Esophagus muscularis mucosa (tissue), 4 donors: Measurements from ENCODE around the gene TSPAN16. TPM values are rescaled to one million over a fixed set of nuclear protein-coding genes. Genes with fewer than 3 reads are reported as not detected.
A peak's percentile ranks its signal among the peaks of the same experiment; 100 is the strongest.

Source experiments
- DNase-seq: peaks from one replicate; pipeline ENCODE4 v3.0.0-alpha.2; 2017; ENCODE audit errors: extremely low spot score
- H3K27ac ChIP-seq, 4 donors: fragments of 200-600 bp; sonication (generic); replicated peaks in 1 of 4; 1 replicate in 3 of 4; 2 replicates in 1 of 4; pipeline ENCODE4 v1.5.1; 2016 to 2019; ENCODE audit warnings: mild to moderate bottlenecking in 1 of 4
- H3K27me3 ChIP-seq, 4 donors: fragments of 200-600 bp; sonication (generic); one replicate each; pipeline versions ENCODE4 v1.5.1 to v1.6.0; 2016 to 2019
- H3K36me3 ChIP-seq, 4 donors: fragments of 200-600 bp; sonication (generic); one replicate each; pipeline ENCODE4 v1.5.1; 2016 to 2019
- H3K4me1 ChIP-seq, 4 donors: fragments of 200-600 bp; sonication (generic); one replicate each; pipeline ENCODE4 v1.5.1; 2016 to 2019
- H3K4me3 ChIP-seq, 4 donors: fragments of 200-600 bp; sonication (generic); 1 replicate in 2 of 4; 2 replicates in 2 of 4; pipeline ENCODE4 v1.5.1; 2016 to 2019; ENCODE audit warnings: mild to moderate bottlenecking in 4 of 4, moderate library complexity in 1 of 4
- H3K9me3 ChIP-seq, 4 donors: fragments of 200-600 bp; sonication (generic); 1 replicate in 3 of 4; 2 replicates in 1 of 4; pipeline ENCODE4 v1.5.1; 2016 to 2019
- CTCF ChIP-seq, 3 experiments: fragments of 200-600 bp in 2 of 3; fragments of 450-650 bp in 1 of 3; sonication (generic) in 2 of 3; IDR thresholded peaks; one replicate each; pipeline ENCODE4 v1.5.1; 2017 to 2019; ENCODE audit warnings: antibody characterized with exemption in 3 of 3, mild to moderate bottlenecking in 2 of 3, moderate library complexity in 1 of 3
- EP300 ChIP-seq: sonication (generic); formaldehyde crosslinking; IDR thresholded peaks from one replicate; pipeline ENCODE4 v1.6.1; 2017; ENCODE audit warnings: antibody characterized with exemption
- POLR2A ChIP-seq: fragments of 450-650 bp; IDR thresholded peaks from one replicate; pipeline ENCODE4 v1.6.1; 2017; ENCODE audit warnings: antibody characterized with exemption, moderate library complexity, mild to moderate bottlenecking, low read depth
- POLR2AphosphoS5 ChIP-seq, 2 donors: sonication (generic); formaldehyde crosslinking; IDR thresholded peaks; one replicate each; pipeline ENCODE4 v1.6.1; 2017; ENCODE audit warnings: antibody characterized with exemption in 2 of 2
- WGBS: methylation state at CpG from one replicate; pipeline ENCODE4 v1.1.5; 2018; 5-methylcytosine and 5-hydroxymethylcytosine counted together
- intact Hi-C: fragments of 100-400 bp; cut with DNase I; formaldehyde crosslinking; loops from one replicate; pipeline ENCODE4 v1.15.1; 2023
- total RNA-seq, 4 donors: library from RNA; depleted of rRNA; stranded (reverse); fragments of >200 nt; gene quantifications; one replicate each; pipeline versions ENCODE4 v1.1.0 to v1.2.1, GENCODE V29; 2016

The TSPAN16 gene
- total RNA-seq, 4 donors from 2014 or later = not detected

GRCh38 chr19:11355160-11356073, 59.5 kb downstream of the TSPAN16 start, which contains the start of gene PLPPR2:
TSS of gene PLPPR2 (plus strand) at chr19:11355432. CDS start at chr19:11357674, 2,242 bp downstream.
- H3K36me3 ChIP-seq = peaks cover 6 to 25% (median 19%) of the 10 kb centered on the region in 4 donors
- TF ChIP-seq CTCF (IDR thresholded peaks at IDR 0.05) (no peak), POLR2AphosphoS5 (IDR thresholded peaks at IDR 0.05) (peak; percentile 80 to 91), POLR2A (peak; percentile 58), EP300 (no peak)
- H3K4me3 ChIP-seq = peak within 1 kb of the TSS; percentile 73 to 83 (median 80)
- WGBS = 13% methylated on average over 20 of the region's 62 CpGs
- H3K4me1 ChIP-seq = peaks cover 5 to 28% (median 25%) of the 10 kb centered on the region in 4 donors
- intact Hi-C loops = no loop called here
- H3K27ac ChIP-seq = peak within 1 kb of the TSS; percentile 79 to 84 (median 82)
- DNase-seq = peak; percentile 99
- no peaks in the 10 kb centered on the region for H3K9me3 ChIP-seq
- no peaks in the 10 kb centered on the region for H3K27me3 ChIP-seq

DNA sequence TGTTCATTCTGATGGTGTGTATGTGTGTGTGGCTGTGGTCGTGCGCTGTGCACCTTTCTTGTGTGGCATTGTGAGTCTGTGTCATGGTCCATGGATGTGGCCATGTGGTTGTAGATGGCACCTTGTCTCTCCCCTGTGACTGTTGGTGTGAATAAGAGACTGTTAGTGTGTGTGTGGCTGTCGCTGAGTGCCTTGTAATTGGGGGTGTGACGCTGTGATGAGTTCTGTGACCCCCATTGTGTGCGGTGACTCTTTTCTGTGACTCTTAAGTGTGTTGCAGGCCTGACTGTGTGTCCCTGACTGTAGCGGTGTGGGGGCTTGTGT, 60.1 kb downstream of the TSPAN16 start:
- intact Hi-C loops = no loop called here
- Histone ChIP-seq H3K9me3 (no peaks in the 10 kb centered on the region), H3K27ac (peak overlapping the region; percentile 79 to 84 (median 82)), H3K27me3 (no peaks in the 10 kb centered on the region), H3K4me1 (peaks cover 5 to 28% (median 25%) of the 10 kb centered on the region in 4 donors), H3K36me3 (peaks cover 6 to 31% (median 25%) of the 10 kb centered on the region in 4 donors), H3K4me3 (peak overlapping the region; percentile 73 to 83 (median 80))
- TF ChIP-seq POLR2AphosphoS5 (IDR thresholded peaks at IDR 0.05) (no peak), CTCF (IDR thresholded peaks at IDR 0.05) (no peak), EP300 (no peak), POLR2A (no peak)
- 80% methylated on average over 3 of the region's 6 CpGs for WGBS
- no peak for DNase-seq

GRCh38 chr19:11356676-11357550, 61.0 kb downstream of the TSPAN16 start:
- Histone ChIP-seq H3K9me3 (no peaks in the 10 kb centered on the region), H3K27me3 (no peaks in the 10 kb centered on the region), H3K4me3 (peak overlapping the region in 1 of 4 donors; percentile 83), H3K4me1 (peaks cover 5 to 28% (median 25%) of the 10 kb centered on the region in 4 donors), H3K36me3 (peaks cover 6 to 40% (median 34%) of the 10 kb centered on the region in 4 donors), H3K27ac (peak overlapping the region in 1 of 4 donors; percentile 79)
- WGBS = 66% methylated on average over 8 of the region's 11 CpGs
- DNase-seq = no peak
- intact Hi-C loops = no loop called here
- no peak for TF ChIP-seq CTCF (IDR thresholded peaks at IDR 0.05)
- no peak for TF ChIP-seq POLR2AphosphoS5 (IDR thresholded peaks at IDR 0.05)
- TF ChIP-seq POLR2A = no peak
- no peak for TF ChIP-seq EP300

DNA sequence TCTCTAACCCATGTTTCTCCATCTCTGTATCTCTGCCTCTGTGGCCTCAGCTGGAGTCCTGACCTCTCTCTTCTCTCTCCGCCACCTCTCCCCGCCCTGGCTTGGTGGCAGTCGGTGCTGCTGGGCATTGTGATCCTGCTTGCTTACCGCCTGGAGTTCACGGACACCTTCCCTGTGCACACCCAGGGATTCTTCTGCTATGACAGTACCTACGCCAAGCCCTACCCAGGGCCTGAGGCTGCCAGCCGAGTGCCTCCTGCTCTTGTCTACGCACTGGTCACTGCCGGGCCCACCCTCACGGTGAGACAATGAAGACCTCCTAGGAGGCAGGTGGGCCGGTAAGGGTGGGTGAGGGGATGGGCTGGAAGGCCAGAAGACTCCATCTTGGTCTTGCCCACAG, 63.5 kb downstream of the TSPAN16 start:
- DNase-seq = no peak
- Histone ChIP-seq H3K27me3 (no peaks in the 10 kb centered on the region), H3K9me3 (no peaks in the 10 kb centered on the region), H3K27ac (no peak overlapping the region), H3K36me3 (peaks cover 18 to 65% (median 54%) of the 10 kb centered on the region in 4 donors), H3K4me1 (peaks cover 5 to 27% (median 25%) of the 10 kb centered on the region in 4 donors), H3K4me3 (no peak overlapping the region)
- TF ChIP-seq CTCF (IDR thresholded peaks at IDR 0.05) (no peak), EP300 (no peak), POLR2A (no peak), POLR2AphosphoS5 (IDR thresholded peaks at IDR 0.05) (no peak)
- 91% methylated on average over 11 of the region's 11 CpGs for WGBS
- intact Hi-C loops = no loop called here
